ENCODE results near the gene DGAT2.

Gene DGAT2

GRCh38 chr11:75802021-75802912 lies 33.7 kb downstream of the DGAT2 start:
- DNase-seq, result no peak

GRCh38 chr11:75802913-75803820 lies 34.6 kb downstream of the DGAT2 start:
- DNase-seq, result peak; percentile 54 to 73

- DNase-seq, result no peak
Measured at GRCh38 chr11:75809111-75809510, 40.5 kb downstream of the DGAT2 start.

GRCh38 chr11:75809991-75810390 lies 41.4 kb downstream of the DGAT2 start:
- DNase-seq, result no peak

- DNase-seq, result no peak
Measured at GRCh38 chr11:75810637-75811390, 42.2 kb downstream of the DGAT2 start.

GRCh38 chr11:75811485-75811884 lies 42.9 kb downstream of the DGAT2 start:
- DNase-seq, result no peak

GRCh38 chr11:75812542-75813040 lies 44.0 kb downstream of the DGAT2 start:
- no peak for DNase-seq

GRCh38 chr11:75813124-75813523 lies 44.5 kb downstream of the DGAT2 start:
- no peak for DNase-seq

- DNase-seq, result no peak
Measured at GRCh38 chr11:75813622-75814039, 45.1 kb downstream of the DGAT2 start.

- DNase-seq, result no peak
Measured at GRCh38 chr11:75814363-75814676, 45.7 kb downstream of the DGAT2 start.

- DNase-seq, result peak; percentile 97 to 99
Measured at GRCh38 chr11:75814677-75815344, 46.2 kb downstream of the DGAT2 start, which contains the start of gene UVRAG. Gene UVRAG (plus strand): TSS chr11:75815210. CDS start chr11:75815408, 198 bp downstream.

GRCh38 chr11:75815345-75816168 lies 47.0 kb downstream of the DGAT2 start:
- DNase-seq, result peak; percentile 19 to 43

GRCh38 chr11:75816561-75817239 lies 48.1 kb downstream of the DGAT2 start:
- DNase-seq, result no peak

GRCh38 chr11:75820645-75821044 lies 52.1 kb downstream of the DGAT2 start:
- no peak for DNase-seq

GRCh38 chr11:75821202-75821601 lies 52.6 kb downstream of the DGAT2 start:
- DNase-seq, result no peak

- no peak for DNase-seq
Measured at GRCh38 chr11:75822541-75822940, 54.0 kb downstream of the DGAT2 start.

- no peak for DNase-seq
Measured at GRCh38 chr11:75823415-75823814, 54.8 kb downstream of the DGAT2 start.

GRCh38 chr11:75823946-75824345 lies 55.4 kb downstream of the DGAT2 start:
- DNase-seq, result no peak

GRCh38 chr11:75826461-75827230 lies 58.1 kb downstream of the DGAT2 start:
- no peak for DNase-seq

GRCh38 chr11:75827562-75827961 lies 59.0 kb downstream of the DGAT2 start:
- no peak for DNase-seq

Measured in activated CD4-positive, alpha-beta T cell treated with anti-CD3 and anti-CD28 coated beads for 4 hours (primary cell).